SIG-M5 treated with dmso at 0.1 percent for 504 hours (cell line): ENCODE data around the gene BNIP5.

ENCODE experiments used
- DNase-seq: peaks from one replicate; lab custom pipeline; 2025; ENCODE audit not compliant: unreplicated experiment; lab: John Stamatoyannopoulos, UW

Gene BNIP5

DNA sequence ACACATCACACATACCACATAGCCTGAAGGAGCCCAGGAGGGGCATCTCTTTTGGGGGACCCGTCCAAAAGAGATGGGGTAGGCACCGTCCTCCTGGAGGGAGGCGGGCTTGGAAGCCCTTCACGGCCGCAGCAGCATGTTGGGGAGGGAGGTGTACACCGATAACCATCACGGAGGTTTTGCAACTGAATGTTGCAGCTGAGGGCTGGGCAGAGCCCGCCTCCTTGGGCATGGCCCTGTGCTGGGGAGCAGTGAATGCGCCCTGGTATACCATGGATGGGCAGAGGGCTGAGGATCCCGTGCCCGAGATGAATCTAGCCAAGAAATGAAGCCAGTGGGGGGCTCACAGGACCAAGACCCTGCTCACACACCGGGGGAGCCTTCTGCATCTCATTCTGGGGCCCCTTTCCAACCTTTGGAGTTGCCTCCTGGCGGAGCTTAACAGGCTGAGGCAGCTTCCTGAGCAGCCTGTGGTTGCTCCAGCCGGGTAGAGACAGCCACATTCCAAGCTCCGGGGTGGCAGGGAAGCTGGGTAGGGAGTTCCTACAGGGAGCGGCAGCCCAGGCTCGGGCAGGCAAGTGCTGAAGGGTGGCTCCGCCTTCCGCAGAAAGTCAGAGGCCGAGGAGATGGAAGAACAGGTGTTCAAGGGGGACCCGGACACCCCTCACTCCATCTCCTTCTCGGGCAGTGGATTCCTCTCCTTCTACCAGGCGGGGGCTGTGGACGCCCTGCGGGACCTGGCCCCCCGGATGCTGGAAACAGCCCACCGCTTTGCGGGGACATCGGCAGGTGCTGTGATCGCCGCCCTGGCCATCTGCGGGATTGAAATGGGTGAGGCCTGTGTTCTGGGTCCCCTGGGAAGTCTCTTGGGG lies 66.6 kb downstream of the BNIP5 start, which contains the start of gene PNPLA1:
TSS of gene PNPLA1 (plus strand) at position 227 of the 872 bp plus-strand sequence. CDS start at position 627, 400 bp downstream.
- no peak for DNase-seq

DNA sequence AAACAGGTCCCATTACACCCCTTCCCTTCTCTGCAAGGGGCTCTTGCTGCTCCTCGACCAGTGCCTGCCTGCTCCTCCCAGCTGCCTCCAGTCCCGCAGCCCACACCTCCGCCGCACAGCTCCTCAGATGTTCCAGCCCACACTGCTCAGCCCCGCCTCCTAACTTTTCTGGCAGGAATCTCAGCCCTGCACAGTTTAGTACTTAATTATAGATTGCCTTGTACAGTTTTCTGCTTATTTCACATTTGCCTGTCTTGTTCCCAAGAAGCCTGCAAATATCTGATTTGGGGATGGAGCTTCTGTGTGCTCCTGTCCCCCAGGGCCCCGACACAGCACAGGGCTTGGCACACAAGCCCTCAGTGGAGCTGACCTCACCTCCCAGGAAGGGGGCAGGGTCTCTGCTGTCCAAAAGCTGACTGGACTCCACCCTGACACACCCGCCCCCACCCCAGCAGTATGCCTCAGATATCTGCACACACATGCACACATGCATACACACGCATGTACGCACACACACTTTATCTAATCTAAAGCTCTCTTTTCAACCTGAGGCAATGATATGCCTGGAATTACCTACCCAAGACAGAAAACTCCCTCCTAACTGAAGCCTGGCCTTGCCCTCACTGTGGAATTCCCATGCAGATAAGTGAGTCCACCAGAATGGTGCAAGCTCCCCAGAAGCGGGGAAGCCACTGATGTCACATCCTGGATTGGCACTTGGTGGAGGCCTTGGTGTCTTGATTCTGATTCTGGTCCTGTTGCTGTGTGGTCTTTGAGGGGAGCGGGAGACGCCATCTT lies 68.0 kb downstream of the BNIP5 start:
- no peak for DNase-seq

DNA sequence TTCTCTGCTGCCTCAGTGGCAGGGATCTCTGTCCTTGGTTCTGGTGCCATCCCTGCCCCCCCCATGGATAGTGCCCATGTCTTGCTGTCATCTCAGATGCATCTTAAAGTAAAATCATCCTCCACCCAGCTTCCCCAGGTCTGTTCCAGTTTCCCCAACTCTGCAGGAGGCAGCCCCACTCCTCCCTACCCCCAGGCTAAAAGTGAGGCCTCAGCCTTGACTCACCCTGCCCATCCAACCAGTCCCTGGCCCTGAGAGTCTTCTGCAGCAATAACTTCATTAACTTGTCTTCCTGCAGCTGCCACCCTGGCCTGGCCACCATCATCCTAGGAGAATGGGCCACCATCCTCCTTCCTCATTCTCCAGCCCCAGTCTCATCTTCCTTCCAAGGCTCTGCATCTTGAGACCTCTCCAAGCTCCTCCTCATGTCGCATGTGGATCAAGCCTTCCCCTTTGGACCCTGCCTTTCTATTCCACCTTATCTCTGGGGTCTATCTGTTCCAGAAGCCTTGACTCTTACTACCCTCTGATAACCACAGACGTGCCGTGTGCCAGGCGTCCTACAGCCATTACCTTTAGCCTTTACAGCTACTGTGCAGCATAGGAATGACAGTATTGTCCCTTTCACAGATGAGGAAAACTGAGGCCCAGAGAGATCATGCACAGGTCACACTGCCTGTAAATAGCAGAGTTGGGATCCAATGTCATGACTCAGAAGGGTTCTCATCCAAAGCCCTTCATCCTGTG lies 68.8 kb downstream of the BNIP5 start:
- no peak for DNase-seq

DNA sequence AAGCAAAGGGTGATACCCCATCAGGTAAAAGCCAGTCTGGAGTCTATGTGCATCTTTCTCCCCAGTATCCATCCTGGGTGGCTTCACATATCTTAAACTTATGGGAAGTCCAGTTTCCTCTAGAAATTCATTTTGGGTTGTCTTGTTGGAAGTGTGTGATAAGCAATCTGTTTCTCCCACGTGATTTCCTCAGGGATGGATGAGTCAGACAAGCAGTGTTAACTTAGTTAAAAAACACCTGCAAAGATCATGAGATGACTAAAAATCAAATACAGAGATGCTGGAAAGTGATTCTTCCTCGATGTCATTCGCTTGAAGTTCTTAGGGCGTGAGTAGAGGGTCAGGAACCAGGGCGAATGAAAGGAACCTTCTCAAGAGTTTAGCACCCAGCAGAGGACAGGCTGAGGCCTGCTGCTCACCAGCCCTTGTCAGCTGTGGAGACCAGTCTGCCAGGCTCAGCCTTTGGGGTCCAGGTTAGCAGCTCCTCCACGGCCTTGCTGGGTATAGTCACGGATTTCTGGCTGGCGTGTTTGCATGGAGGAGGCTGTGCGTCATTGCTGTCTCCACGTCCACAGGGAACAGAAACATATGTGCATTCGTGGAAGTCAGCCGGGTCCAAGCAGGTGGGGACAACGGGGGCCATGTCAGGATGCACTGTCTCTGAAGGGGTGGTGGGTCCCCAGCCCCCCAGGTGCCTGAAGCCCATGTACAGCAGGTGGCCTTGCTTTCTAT lies 69.6 kb downstream of the BNIP5 start:
- no peak for DNase-seq
